Esophagus (tissue), 2 donors: ENCODE data around the gene LMO7. TPM values are rescaled to one million over a fixed set of nuclear protein-coding genes. Genes with fewer than 3 reads are reported as not detected.

Source experiments
- H3K27ac ChIP-seq, 2 donors: one replicate each; pipeline ENCODE4 v1.5.1; 2013; ENCODE audit warnings: low read depth in 2 of 2, mild to moderate bottlenecking in 2 of 2, inconsistent platforms in 1 of 2, low read length in 1 of 2, moderate library complexity in 1 of 2
- H3K27me3 ChIP-seq, 2 donors: one replicate each; pipeline ENCODE4 v1.6.1; 2013; ENCODE audit warnings: low read length in 2 of 2, control low read depth in 1 of 2, mild to moderate bottlenecking in 1 of 2; ENCODE audit not compliant: insufficient read depth in 2 of 2, control insufficient read depth in 1 of 2
- H3K36me3 ChIP-seq, 2 donors: one replicate each; pipeline ENCODE4 v1.6.1; 2013; ENCODE audit warnings: low read length in 1 of 2; ENCODE audit not compliant: control insufficient read depth in 2 of 2, insufficient read depth in 2 of 2
- H3K4me1 ChIP-seq, 2 donors: one replicate each; pipeline ENCODE4 v1.6.1; 2013; ENCODE audit warnings: low read length in 1 of 2; ENCODE audit not compliant: control insufficient read depth in 2 of 2, insufficient read depth in 2 of 2
- H3K4me3 ChIP-seq, 2 donors: one replicate each; pipeline ENCODE4 v1.5.1; 2013; ENCODE audit warnings: low read length in 2 of 2, mild to moderate bottlenecking in 2 of 2, low read depth in 1 of 2, moderate library complexity in 1 of 2
- H3K9me3 ChIP-seq, 2 donors: one replicate each; pipeline ENCODE4 v1.6.1; 2013; ENCODE audit warnings: mild to moderate bottlenecking in 2 of 2, low read depth in 1 of 2, low read length in 1 of 2, moderate library complexity in 1 of 2; ENCODE audit not compliant: control insufficient read depth in 2 of 2, insufficient read depth in 1 of 2
- WGBS, 2 donors: extraction: QIAGEN DNeasy Blood & Tissue Kit; methylation state at CpG; one replicate each; pipeline ENCODE4 v1.1.7; 2013; 5-methylcytosine and 5-hydroxymethylcytosine counted together
- polyA plus RNA-seq, 2 donors: library from polyadenylated mRNA; stranded (reverse); fragments of 200-250 nt; gene quantifications; one replicate each; pipeline ENCODE4 v1.2.3, GENCODE V29; 2013
- donor health status: healthy with polysubstance abuse.
- donor health status: Bipolar disorder and iron deficiency.

Gene LMO7
- polyA plus RNA-seq, 2 donors = 115 to 253 TPM

GRCh38 chr13:75806117-75806516 lies 170.0 kb downstream of the LMO7 start:
- 85 to 91% methylated on average over 7 of the region's 7 CpGs for whole genome bisulfite sequencing, 2 donors
- Histone ChIP-seq H3K27ac (no peak overlapping the region), H3K27me3 (no peaks in the 10 kb centered on the region), H3K4me1 (no peaks in the 10 kb centered on the region), H3K9me3 (no peaks in the 10 kb centered on the region), H3K36me3 (peaks cover 0 to 11% of the 10 kb centered on the region in 2 donors), H3K4me3 (no peak overlapping the region)

GRCh38 chr13:75811361-75811760 lies 175.2 kb downstream of the LMO7 start:
- no peak overlapping the region for H3K27ac ChIP-seq
- WGBS, 2 donors = 46 to 51% methylated on average over 5 of the region's 5 CpGs

GRCh38 chr13:75811841-75812240 lies 175.7 kb downstream of the LMO7 start:
- Histone ChIP-seq H3K27me3 (no peaks in the 10 kb centered on the region), H3K27ac (no peak overlapping the region), H3K9me3 (no peaks in the 10 kb centered on the region), H3K4me1 (no peaks in the 10 kb centered on the region), H3K4me3 (no peak overlapping the region), H3K36me3 (no peaks in the 10 kb centered on the region)
- 28 to 61% methylated on average over 1 of the region's 1 CpG for WGBS, 2 donors

More at GRCh38 chr13:75811361-75811760, 175.2 kb downstream of the LMO7 start:
- Histone ChIP-seq H3K27me3 (no peaks in the 10 kb centered on the region), H3K36me3 (no peaks in the 10 kb centered on the region), H3K9me3 (no peaks in the 10 kb centered on the region), H3K4me1 (no peaks in the 10 kb centered on the region), H3K4me3 (no peak overlapping the region)

GRCh38 chr13:75812751-75813181 lies 176.6 kb downstream of the LMO7 start:
- Histone ChIP-seq H3K4me1 (no peaks in the 10 kb centered on the region), H3K4me3 (no peak overlapping the region), H3K9me3 (no peaks in the 10 kb centered on the region), H3K27ac (no peak overlapping the region), H3K36me3 (no peaks in the 10 kb centered on the region), H3K27me3 (no peaks in the 10 kb centered on the region)
- WGBS, 2 donors = 38 to 63% methylated on average over 6 of the region's 6 CpGs

GRCh38 chr13:75813323-75813722 lies 177.2 kb downstream of the LMO7 start:
- no peak overlapping the region for H3K4me3 ChIP-seq
- no peaks in the 10 kb centered on the region for H3K36me3 ChIP-seq
- no peaks in the 10 kb centered on the region for H3K27me3 ChIP-seq
- H3K27ac ChIP-seq = no peak overlapping the region
- H3K4me1 ChIP-seq = no peaks in the 10 kb centered on the region
- no peaks in the 10 kb centered on the region for H3K9me3 ChIP-seq
- whole genome bisulfite sequencing, 2 donors = 76 to 88% methylated on average over 3 of the region's 3 CpGs

GRCh38 chr13:75818179-75818967 lies 182.2 kb downstream of the LMO7 start:
- H3K4me3 ChIP-seq = no peak overlapping the region
- H3K27me3 ChIP-seq = no peaks in the 10 kb centered on the region
- H3K4me1 ChIP-seq = no peaks in the 10 kb centered on the region
- 79 to 80% methylated on average over 9 of the region's 9 CpGs for WGBS, 2 donors
- H3K36me3 ChIP-seq = no peaks in the 10 kb centered on the region
- no peaks in the 10 kb centered on the region for H3K9me3 ChIP-seq
- H3K27ac ChIP-seq = no peak overlapping the region

- Histone ChIP-seq H3K27ac (no peak overlapping the region), H3K27me3 (no peaks in the 10 kb centered on the region), H3K4me1 (no peaks in the 10 kb centered on the region), H3K9me3 (no peaks in the 10 kb centered on the region), H3K4me3 (no peak overlapping the region), H3K36me3 (peaks cover 0 to 2% of the 10 kb centered on the region in 2 donors)
- 81 to 82% methylated on average over 5 of the region's 5 CpGs for WGBS, 2 donors
These were observed 182.8 kb downstream of the LMO7 start for GRCh38 chr13:75818968-75819225.

GRCh38 chr13:75825161-75825560 lies 189.0 kb downstream of the LMO7 start:
- peaks cover 0 to 6% of the 10 kb centered on the region in 2 donors for H3K36me3 ChIP-seq
- H3K9me3 ChIP-seq = no peaks in the 10 kb centered on the region
- no peaks in the 10 kb centered on the region for H3K27me3 ChIP-seq
- no peak overlapping the region for H3K27ac ChIP-seq
- 65 to 78% methylated on average over 4 of the region's 4 CpGs for WGBS, 2 donors
- H3K4me1 ChIP-seq = no peaks in the 10 kb centered on the region
- H3K4me3 ChIP-seq = no peak overlapping the region

GRCh38 chr13:75825594-75825993 lies 189.5 kb downstream of the LMO7 start:
- no peaks in the 10 kb centered on the region for H3K27me3 ChIP-seq
- WGBS, 2 donors = 94 to 96% methylated on average over 2 of the region's 2 CpGs
- peaks cover 0 to 6% of the 10 kb centered on the region in 2 donors for H3K36me3 ChIP-seq
- no peaks in the 10 kb centered on the region for H3K4me1 ChIP-seq
- no peak overlapping the region for H3K4me3 ChIP-seq
- H3K9me3 ChIP-seq = no peaks in the 10 kb centered on the region
- no peak overlapping the region for H3K27ac ChIP-seq

GRCh38 chr13:75826391-75826790 lies 190.3 kb downstream of the LMO7 start:
- H3K4me3 ChIP-seq = no peak overlapping the region
- 96 to 97% methylated on average over 5 of the region's 5 CpGs for WGBS, 2 donors
- H3K4me1 ChIP-seq = no peaks in the 10 kb centered on the region
- H3K9me3 ChIP-seq = no peaks in the 10 kb centered on the region
- no peak overlapping the region for H3K27ac ChIP-seq
- H3K27me3 ChIP-seq = no peaks in the 10 kb centered on the region
- H3K36me3 ChIP-seq = peaks cover 0 to 6% of the 10 kb centered on the region in 2 donors
